RPMI7951 (cell line): ENCODE data around the gene SMAD9. TPM values are rescaled to one million over a fixed set of nuclear protein-coding genes. Genes with fewer than 3 reads are reported as not detected.

Experiments
- DNase-seq: peaks from one replicate; pipeline ENCODE4 v3.0.0-alpha.2; 2012; ENCODE audit warnings: low read depth
- total RNA-seq: library from RNA; depleted of rRNA; stranded (reverse); fragments of >200 nt; shearing (Covaris generic); gene quantifications from 2 replicates; pipeline ENCODE4 v1.2.3, GENCODE V29; 2014; rRNA removed

Gene SMAD9
- total RNA-seq, 1 experiment from 2014 or later, result 0.12 TPM

DNA sequence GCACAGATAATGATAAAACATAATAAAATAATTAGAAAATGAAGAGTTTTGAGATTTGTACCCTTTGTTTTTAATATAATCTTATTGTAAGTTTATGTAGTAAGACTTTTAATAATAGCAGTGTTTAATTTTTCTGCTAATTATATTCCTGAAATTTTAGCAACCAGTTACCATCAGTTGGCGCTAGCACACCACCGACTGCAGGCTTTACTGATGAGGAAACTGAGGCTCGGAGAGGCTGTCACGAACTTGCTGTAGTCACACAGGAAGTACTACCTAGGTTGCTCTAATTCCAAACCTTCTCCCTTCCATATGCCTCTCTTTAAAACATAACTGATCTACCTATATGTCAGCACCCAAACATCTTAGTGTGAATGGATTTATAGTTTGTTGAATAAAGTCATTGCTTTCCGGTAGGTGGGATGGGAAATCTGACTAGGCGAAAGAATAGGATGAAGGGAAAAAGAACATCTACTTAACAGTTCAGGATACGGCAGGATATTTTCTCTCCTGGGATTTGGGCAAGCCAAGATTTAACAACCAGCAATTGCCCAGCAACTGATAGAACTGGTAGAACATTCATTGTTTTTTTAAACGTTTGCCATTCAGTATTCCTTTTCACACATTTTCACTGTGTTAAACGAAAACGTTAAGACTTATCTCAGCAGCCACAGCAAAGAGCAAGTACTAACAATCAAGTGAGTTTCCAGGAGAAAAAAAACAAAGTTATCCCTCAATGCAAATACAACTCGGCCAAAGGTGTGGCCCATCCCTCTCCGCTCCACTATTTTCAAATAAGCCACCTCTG, 101.8 kb downstream of the SMAD9 start:
- DNase-seq, result no peak

DNA sequence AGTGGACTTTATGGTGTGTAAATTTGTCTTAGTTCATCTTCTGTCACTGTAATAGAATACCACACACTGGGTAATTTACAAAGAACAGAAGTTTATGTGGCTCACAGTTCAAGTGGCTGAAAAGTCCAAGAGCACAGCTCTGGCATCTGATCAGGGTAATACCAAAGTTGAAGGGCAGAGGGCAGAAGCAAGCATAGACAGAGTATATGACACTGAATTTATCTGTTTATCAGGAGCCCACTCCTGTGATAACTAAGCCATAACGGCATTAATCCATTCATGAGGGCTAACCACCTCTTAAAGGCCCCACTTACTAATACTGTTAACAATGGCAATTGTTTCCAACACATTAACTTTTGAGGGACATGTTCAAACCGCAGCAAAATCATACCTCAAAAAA, 105.0 kb downstream of the SMAD9 start:
- DNase-seq, result peak; percentile 14

DNA sequence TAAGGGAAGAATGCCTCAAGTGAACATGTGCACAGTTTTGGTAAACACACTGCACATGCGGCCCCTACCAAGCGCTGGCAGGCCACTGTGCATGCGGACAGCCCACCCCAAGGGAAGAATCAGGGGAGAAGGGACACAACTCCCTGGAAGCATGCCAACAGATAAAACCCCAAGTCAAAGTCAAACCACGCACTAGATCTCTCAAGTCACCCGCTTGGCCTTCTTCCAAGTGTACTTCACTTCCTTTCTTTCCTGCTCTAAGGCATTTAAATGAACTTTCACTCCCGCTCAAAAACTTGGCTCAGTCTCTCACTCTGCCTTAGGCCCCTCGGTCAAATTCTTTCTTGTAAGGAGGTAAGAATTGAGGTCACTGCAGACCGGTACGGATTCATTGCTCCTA, 105.6 kb downstream of the SMAD9 start:
- peak; percentile 38 for DNase-seq

DNA sequence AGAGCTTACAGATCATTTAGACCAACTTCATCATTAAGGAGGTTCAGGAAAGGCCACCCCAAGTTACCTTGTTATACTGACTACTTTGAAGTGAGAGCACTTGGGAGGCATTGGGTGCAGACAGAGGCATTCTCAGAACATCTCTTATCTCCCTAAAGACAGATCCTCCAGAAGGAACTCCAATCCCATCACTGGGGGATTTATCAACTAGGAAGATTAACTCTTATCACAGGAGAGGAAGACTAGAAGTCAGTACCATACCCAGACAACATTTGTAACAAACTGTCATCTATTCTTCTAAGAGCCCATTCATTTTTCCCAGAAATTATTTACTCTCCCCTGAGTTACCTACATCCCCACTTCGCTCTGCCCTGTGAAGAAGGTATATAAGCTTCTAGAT, 106.8 kb downstream of the SMAD9 start:
- no peak for DNase-seq

DNA sequence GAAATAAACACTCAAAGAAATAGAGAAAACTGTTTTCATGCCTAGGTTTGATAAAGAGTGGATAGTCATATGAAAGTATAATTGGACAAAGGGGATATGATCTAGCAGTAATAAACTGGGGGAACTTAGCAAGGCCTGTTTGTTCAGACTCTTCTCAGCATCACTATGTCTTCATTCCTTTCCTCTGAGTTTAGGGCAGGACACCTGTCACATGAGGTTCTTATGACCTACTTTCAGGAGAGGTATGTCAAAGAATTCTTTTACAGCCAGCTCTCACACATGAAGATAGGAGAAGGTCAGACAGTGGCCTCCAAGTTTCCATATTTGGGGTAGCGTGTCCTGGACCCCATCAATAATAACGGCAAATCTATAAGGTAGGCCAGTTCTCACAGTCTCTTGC, 112.4 kb downstream of the SMAD9 start:
- no peak for DNase-seq

DNA sequence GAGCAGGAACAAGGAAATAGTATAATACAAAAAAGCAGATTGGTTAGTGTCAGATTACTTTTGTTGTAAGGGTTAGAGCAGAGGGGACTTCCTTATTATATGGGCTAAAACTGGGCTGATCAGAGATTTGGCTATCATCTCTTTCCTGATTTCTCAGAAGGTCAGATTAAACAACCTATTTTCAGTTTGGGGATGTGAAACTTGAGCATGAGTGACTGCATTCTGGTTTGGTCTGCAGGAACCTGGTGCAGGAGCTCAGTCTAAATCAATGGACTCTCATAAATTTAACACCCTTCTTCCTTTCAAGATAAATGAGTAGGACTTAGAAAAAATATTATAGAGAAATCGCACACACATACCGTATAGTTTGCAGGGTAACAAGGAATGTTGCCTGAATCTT, 113.9 kb downstream of the SMAD9 start:
- no peak for DNase-seq

DNA sequence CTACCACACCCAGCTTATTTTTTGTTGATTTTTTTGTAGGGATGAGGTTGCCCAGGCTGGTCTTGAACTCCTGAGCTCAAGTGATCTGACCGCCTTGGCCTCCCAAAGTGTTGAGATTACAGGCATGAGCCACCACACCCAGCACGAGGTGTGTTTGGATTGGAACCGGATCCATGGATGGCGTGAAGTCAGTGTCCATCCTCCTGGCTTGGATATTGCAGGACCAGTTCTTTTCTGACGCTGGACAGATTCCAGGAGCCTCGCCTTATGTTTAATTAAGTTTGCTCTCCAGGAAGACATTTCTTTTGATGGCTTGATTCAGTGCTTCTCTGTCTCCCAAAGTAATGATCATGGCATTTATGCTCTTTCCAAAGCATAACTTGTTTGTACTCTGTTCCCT, 115.5 kb downstream of the SMAD9 start:
- no peak for DNase-seq

DNA sequence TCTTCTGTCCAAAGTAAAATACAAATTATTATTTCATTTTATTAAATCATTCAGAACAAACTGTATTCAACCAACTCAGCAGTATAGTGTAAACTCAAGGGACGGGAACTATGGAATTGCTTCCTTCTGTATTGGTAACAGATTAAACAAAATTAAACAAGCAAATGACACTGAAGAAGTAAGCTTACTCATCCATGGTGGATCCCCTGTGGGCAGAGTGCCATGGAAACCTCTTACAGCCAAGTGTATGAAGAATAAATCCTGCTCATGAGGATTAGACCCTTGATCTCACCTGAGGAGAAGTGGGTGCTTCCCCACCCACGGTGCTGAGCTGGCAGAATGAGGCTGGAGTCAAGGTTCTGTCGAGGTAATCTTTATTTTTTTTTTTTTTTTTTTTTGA, 119.0 kb downstream of the SMAD9 start:
- DNase-seq, result no peak

DNA sequence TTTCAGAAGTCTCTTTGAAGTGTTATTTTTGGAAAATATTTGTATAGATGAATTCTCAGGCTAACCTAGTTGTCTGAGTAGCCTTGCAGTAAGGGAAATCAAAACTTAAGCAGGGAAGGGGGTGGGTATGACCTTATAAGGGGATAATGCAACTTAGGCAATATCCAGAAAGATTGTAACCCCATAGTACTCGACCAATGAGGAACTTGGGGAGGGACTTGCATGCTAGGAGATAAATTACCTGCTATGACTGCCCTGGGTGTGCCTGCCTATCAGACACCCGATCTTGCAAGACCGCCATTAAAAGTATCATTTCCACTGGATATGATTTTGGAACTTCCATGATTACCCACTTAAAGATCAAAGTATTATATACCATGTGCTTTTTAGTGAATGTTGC, 124.0 kb downstream of the SMAD9 start:
- no peak for DNase-seq

DNA sequence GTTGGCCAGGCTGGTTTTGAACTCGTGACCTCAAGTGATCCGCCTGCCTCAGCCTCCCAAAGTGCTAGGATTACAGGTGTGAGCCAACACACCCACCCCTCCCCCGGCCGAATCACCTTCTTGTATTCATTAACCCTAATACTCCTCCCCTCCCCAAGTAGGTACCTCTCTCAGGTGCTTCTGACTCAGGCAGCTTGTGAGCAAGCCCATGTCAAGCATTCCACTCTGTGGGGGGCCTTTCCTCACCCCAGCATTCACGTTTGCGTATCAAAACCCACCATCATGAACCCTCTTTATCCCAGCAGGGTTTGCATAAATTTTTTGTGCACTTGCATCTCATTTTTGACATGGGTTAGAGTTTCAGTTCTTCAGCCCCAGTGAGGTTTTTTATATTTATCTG, 124.6 kb downstream of the SMAD9 start:
- no peak for DNase-seq

Other genes with a start within 250 kb of the SMAD9 start
- gene SERTM1, start 246.2 kb downstream of the SMAD9 start, total RNA-seq, result not detected in 2 replicates
- gene RFXAP, start 101.0 kb downstream of the SMAD9 start, total RNA-seq, result 0.96 and 1.3 TPM in 2 replicates
- gene ALG5, start 79.1 kb upstream of the SMAD9 start, total RNA-seq, result 33.8 and 34.0 TPM in 2 replicates
- gene EXOSC8, start 80.5 kb upstream of the SMAD9 start, total RNA-seq, result 83.1 and 89.0 TPM in 2 replicates
- 36.6 and 60.3 TPM in 2 replicates for gene SUPT20H, start 139.4 kb upstream of the SMAD9 start, total RNA-seq
- gene CSNK1A1L, start 185.4 kb upstream of the SMAD9 start, total RNA-seq, result not detected in 2 replicates